Measurements from ENCODE around the gene SLC6A3. TPM values are rescaled to one million over a fixed set of nuclear protein-coding genes. Genes with fewer than 3 reads are reported as not detected.

The SLC6A3 gene
- total RNA-seq, 1 experiment from 2014 or later, result not detected

GRCh38 chr5:1471997-1472963 lies 27.0 kb upstream of the SLC6A3 start:
- ChIA-PET CTCF (no interaction called here), POLR2A (ENCODE audit: low non-redundant PET) (no interaction called here)
- BruUV-seq (replicated peaks), result no TSS peak
- Histone ChIP-seq H3K36me3 (ENCODE audit: insufficient read depth, low read length, poor library complexity, severe bottlenecking) (peaks cover 7% of the 10 kb centered on the region), H3K9me3 (ENCODE audit: low read depth, low read length, poor library complexity, severe bottlenecking) (no peaks in the 10 kb centered on the region), H3K4me1 (ENCODE audit: insufficient read depth, low read length, poor library complexity, severe bottlenecking) (no peaks in the 10 kb centered on the region), H3K27ac (ENCODE audit: low read depth, low read length, poor library complexity, severe bottlenecking) (no peak overlapping the region), H3K27me3 (replicated peaks; ENCODE audit: insufficient read depth, low read depth, low read length, poor library complexity) (no peaks in the 10 kb centered on the region), H3K4me3 (ENCODE audit: low read depth, low read length, poor library complexity, severe bottlenecking) (no peak overlapping the region)
- TF ChIP-seq EZH2 (IDR thresholded peaks at IDR 0.05; ENCODE audit: borderline replicate concordance, low read depth, low read length, poor library complexity, severe bottlenecking), result no peak
- intact Hi-C loops (cut with micrococcal nuclease; ENCODE audit: unreplicated experiment), result no loop called here
- DNase-seq (ENCODE audit: low spot score), result no peak

GRCh38 chr5:1471240-1471853 lies 26.1 kb upstream of the SLC6A3 start:
- no TSS peak for BruUV-seq (replicated peaks)
- Histone ChIP-seq H3K9me3 (ENCODE audit: low read depth, low read length, poor library complexity, severe bottlenecking) (no peaks in the 10 kb centered on the region), H3K36me3 (ENCODE audit: insufficient read depth, low read length, poor library complexity, severe bottlenecking) (peaks cover 3% of the 10 kb centered on the region), H3K27me3 (replicated peaks; ENCODE audit: insufficient read depth, low read depth, low read length, poor library complexity) (no peaks in the 10 kb centered on the region), H3K27ac (ENCODE audit: low read depth, low read length, poor library complexity, severe bottlenecking) (no peak overlapping the region), H3K4me3 (ENCODE audit: low read depth, low read length, poor library complexity, severe bottlenecking) (no peak overlapping the region), H3K4me1 (ENCODE audit: insufficient read depth, low read length, poor library complexity, severe bottlenecking) (no peaks in the 10 kb centered on the region)
- ChIA-PET CTCF (no interaction called here), POLR2A (ENCODE audit: low non-redundant PET) (no interaction called here)
- TF ChIP-seq CTCF (conservative IDR thresholded peaks at IDR 0.05; ENCODE audit: low read depth, low read length) (no peak), EZH2 (IDR thresholded peaks at IDR 0.05; ENCODE audit: borderline replicate concordance, low read depth, low read length, poor library complexity, severe bottlenecking) (no peak)
- intact Hi-C loops (cut with micrococcal nuclease; ENCODE audit: unreplicated experiment), result no loop called here
- no peak for DNase-seq (ENCODE audit: low spot score)

- H3K36me3 ChIP-seq (ENCODE audit: insufficient read depth, low read length, poor library complexity, severe bottlenecking), result peaks cover 1% of the 10 kb centered on the region
- H3K9me3 ChIP-seq (ENCODE audit: low read depth, low read length, poor library complexity, severe bottlenecking), result no peaks in the 10 kb centered on the region
- BruUV-seq (replicated peaks), result no TSS peak
- no peaks in the 10 kb centered on the region for H3K27me3 ChIP-seq (replicated peaks; ENCODE audit: insufficient read depth, low read depth, low read length, poor library complexity)
- TF ChIP-seq CTCF (conservative IDR thresholded peaks at IDR 0.05; ENCODE audit: low read depth, low read length), result no peak
- ChIA-PET POLR2A (ENCODE audit: low non-redundant PET) (no interaction called here), CTCF (no interaction called here)
- DNase-seq (ENCODE audit: low spot score), result no peak
- intact Hi-C loops (cut with micrococcal nuclease; ENCODE audit: unreplicated experiment), result no loop called here
- H3K4me3 ChIP-seq (ENCODE audit: low read depth, low read length, poor library complexity, severe bottlenecking), result no peak overlapping the region
- H3K27ac ChIP-seq (ENCODE audit: low read depth, low read length, poor library complexity, severe bottlenecking), result no peak overlapping the region
- H3K4me1 ChIP-seq (ENCODE audit: insufficient read depth, low read length, poor library complexity, severe bottlenecking), result no peaks in the 10 kb centered on the region
Measured at GRCh38 chr5:1470762-1471211, 25.5 kb upstream of the SLC6A3 start.
